ENCODE measurements around the gene SOCS3. TPM values are rescaled to one million over a fixed set of nuclear protein-coding genes. Genes with fewer than 3 reads are reported as not detected.

Gene SOCS3
- total and polyA plus RNA-seq, 10 donors, result 10.7 to 164 (median 62.1) TPM

DNA sequence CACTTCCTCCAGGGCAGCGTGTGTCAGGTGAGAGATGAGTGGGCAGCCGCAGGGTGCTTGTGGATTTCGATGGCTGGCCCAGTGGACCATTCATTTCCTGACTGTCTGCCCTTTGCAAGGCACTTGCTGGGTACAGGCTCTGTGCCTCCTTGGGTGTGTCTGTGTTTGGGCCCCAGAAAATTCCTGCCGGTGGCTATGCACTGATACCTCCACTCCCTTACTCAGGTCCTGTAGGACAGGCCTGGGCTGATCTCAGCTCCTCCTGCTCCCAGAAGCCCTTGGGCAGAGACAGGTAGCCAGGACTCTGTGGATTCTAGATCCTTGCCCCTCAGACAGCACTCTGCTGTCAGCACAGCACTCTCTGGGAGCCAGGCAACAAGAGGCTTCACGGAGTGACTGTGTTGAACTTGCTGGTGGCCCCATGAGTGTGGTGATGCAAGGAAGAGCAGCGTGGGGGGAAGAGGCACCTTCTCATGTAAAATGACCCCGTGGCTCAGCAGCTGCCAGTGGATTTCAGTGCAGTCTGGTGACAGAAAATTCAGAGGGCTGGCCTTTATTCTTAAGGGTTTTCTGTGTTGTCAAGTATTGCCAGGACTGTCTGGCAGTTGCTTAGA is 47.6 kb upstream of the SOCS3 start:
- Histone ChIP-seq H3K4me1 (peaks cover 4 to 62% (median 39%) of the 10 kb centered on the region in 6 donors), H3K4me3 (no peak overlapping the region), H3K27ac (peak overlapping the region in 2 of 8 donors; percentile 30 to 42), H3K9me3 (no peaks in the 10 kb centered on the region), H3K36me3 (peaks cover 4 to 90% (median 56%) of the 10 kb centered on the region in 6 donors), H3K27me3 (replicated peaks in 1 of 7) (no peaks in the 10 kb centered on the region)
- 54 to 87% (median 77%) methylated on average over 7 of the region's 7 CpGs for WGBS, 5 donors
- TF ChIP-seq POLR2A (IDR thresholded peaks at IDR 0.05) (no peak), POLR2AphosphoS5 (IDR thresholded peaks at IDR 0.05) (no peak)
- TF ChIP-seq, protein P1, sequence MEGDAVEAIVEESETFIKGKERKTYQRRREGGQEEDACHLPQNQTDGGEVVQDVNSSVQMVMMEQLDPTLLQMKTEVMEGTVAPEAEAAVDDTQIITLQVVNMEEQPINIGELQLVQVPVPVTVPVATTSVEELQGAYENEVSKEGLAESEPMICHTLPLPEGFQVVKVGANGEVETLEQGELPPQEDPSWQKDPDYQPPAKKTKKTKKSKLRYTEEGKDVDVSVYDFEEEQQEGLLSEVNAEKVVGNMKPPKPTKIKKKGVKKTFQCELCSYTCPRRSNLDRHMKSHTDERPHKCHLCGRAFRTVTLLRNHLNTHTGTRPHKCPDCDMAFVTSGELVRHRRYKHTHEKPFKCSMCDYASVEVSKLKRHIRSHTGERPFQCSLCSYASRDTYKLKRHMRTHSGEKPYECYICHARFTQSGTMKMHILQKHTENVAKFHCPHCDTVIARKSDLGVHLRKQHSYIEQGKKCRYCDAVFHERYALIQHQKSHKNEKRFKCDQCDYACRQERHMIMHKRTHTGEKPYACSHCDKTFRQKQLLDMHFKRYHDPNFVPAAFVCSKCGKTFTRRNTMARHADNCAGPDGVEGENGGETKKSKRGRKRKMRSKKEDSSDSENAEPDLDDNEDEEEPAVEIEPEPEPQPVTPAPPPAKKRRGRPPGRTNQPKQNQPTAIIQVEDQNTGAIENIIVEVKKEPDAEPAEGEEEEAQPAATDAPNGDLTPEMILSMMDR (IDR thresholded peaks at IDR 0.05 in 8 of 11, conservative IDR thresholded peaks at IDR 0.05 in 3 of 11), result no peak
- no peak for DNase-seq
- intact Hi-C loops (cut with DNase I; ENCODE audit: low total_unique reads), result no loop called here

DNA sequence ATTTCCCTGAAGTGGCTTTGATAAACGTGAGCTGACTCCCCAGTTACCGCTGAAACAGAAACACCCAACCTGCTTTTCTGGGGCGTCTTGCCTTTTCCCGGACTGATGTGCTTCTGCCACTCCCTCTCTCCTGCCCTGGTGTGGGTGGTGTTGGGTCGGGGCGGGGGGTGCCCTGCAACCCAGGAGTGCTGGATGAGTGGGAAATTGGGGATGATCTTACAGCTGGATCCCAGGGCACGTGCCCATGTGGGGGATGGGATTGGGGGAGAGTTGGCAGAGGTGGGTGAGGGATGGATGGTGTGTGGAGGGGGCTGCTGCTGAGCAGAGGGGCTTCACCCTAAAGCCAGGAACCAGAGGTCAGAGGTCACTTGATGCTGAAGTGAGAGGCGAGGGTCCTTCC is 47.0 kb upstream of the SOCS3 start:
- no peaks in the 10 kb centered on the region for H3K27me3 ChIP-seq (replicated peaks in 1 of 7)
- DNase-seq, result no peak
- H3K27ac ChIP-seq, result peak overlapping the region in 1 of 8 donors; percentile 42
- 85 to 94% (median 86%) methylated on average over 8 of the region's 8 CpGs for WGBS, 5 donors
- intact Hi-C loops (cut with DNase I; ENCODE audit: low total_unique reads), result no loop called here
- H3K9me3 ChIP-seq, result no peaks in the 10 kb centered on the region
- no peak overlapping the region for H3K4me3 ChIP-seq
- H3K4me1 ChIP-seq, result peaks cover 0 to 57% (median 33%) of the 10 kb centered on the region in 6 donors
- peaks cover 4 to 91% (median 61%) of the 10 kb centered on the region in 6 donors for H3K36me3 ChIP-seq
- TF ChIP-seq POLR2AphosphoS5 (IDR thresholded peaks at IDR 0.05) (no peak), POLR2A (IDR thresholded peaks at IDR 0.05) (no peak)
- TF ChIP-seq, protein P1 (IDR thresholded peaks at IDR 0.05 in 8 of 11, conservative IDR thresholded peaks at IDR 0.05 in 3 of 11), result no peak

DNA sequence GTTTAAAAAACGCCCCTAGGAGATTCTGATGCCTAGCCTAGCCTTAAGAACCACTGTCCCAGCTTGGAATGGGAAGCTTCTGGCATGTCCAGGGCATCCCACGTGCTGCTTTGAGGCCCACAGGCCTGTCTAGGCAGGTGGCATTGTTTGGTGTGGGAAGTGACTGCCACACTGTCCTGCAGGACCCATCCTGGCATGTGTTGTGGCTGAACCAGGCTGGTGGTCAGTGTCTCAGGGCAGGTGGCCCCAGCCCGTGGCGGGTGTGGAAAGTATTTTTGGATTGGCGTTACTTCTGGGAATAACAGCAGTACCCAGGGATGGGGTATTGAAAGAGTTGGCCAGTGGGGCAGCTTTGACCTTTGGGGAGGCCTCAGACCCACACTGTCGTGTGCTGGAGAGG is 46.5 kb upstream of the SOCS3 start:
- Histone ChIP-seq H3K4me3 (no peak overlapping the region), H3K27me3 (replicated peaks in 1 of 7) (no peaks in the 10 kb centered on the region), H3K36me3 (peaks cover 7 to 97% (median 66%) of the 10 kb centered on the region in 6 donors), H3K27ac (peak overlapping the region in 1 of 8 donors; percentile 23), H3K4me1 (peaks cover 0 to 57% (median 29%) of the 10 kb centered on the region in 6 donors), H3K9me3 (no peaks in the 10 kb centered on the region)
- intact Hi-C loops (cut with DNase I; ENCODE audit: low total_unique reads), result no loop called here
- WGBS, 5 donors, result 90 to 98% (median 97%) methylated on average over 5 to 6 of the region's 6 CpGs
- TF ChIP-seq POLR2AphosphoS5 (IDR thresholded peaks at IDR 0.05) (peak in 2 of 3 donors; percentile 4 to 39), POLR2A (IDR thresholded peaks at IDR 0.05) (no peak)
- DNase-seq, result no peak

DNA sequence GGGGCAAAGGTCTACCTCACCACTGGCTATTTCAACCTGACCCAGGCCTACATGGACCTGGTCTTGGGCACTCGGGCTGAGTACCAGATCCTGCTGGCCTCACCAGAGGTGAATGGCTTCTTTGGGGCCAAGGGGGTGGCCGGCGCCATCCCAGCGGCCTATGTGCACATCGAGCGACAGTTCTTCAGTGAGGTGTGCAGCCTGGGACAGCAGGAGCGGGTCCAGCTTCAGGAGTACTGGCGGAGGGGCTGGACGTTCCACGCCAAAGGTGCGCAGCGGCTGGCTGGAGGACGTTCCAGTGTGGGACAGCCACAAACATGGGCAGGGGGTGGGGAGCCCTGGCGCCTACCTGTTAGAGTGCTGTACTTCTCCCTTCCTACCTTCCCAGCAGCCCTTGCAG is 43.9 kb upstream of the SOCS3 start:
- H3K4me3 ChIP-seq, result no peak overlapping the region
- no peaks in the 10 kb centered on the region for H3K27me3 ChIP-seq (replicated peaks in 1 of 7)
- H3K4me1 ChIP-seq, result peaks cover 0 to 35% (median 11%) of the 10 kb centered on the region in 6 donors
- 90 to 98% (median 96%) methylated on average over 4 to 14 of the region's 14 CpGs for WGBS, 5 donors
- H3K36me3 ChIP-seq, result peaks cover 11 to 100% (median 86%) of the 10 kb centered on the region in 6 donors
- DNase-seq, result no peak
- no peaks in the 10 kb centered on the region for H3K9me3 ChIP-seq
- no peak overlapping the region for H3K27ac ChIP-seq
- TF ChIP-seq, protein P1 (IDR thresholded peaks at IDR 0.05 in 8 of 11, conservative IDR thresholded peaks at IDR 0.05 in 3 of 11), result no peak
- no peak for TF ChIP-seq POLR2A (IDR thresholded peaks at IDR 0.05)
- TF ChIP-seq POLR2AphosphoS5 (IDR thresholded peaks at IDR 0.05), result peak in 1 of 3 donors; percentile 80
- intact Hi-C loops (cut with DNase I; ENCODE audit: low total_unique reads), result no loop called here
